ENCODE data around the gene FBXL14. TPM values are rescaled to one million over a fixed set of nuclear protein-coding genes. Genes with fewer than 3 reads are reported as not detected.

FBXL14 gene
- polyA plus RNA-seq, 3 donors: 6.2 to 9.8 (median 7.2) TPM

- no peaks in the 10 kb centered on the region for H3K79me2 ChIP-seq (ENCODE audit: insufficient read depth, low read length)
- no peak overlapping the region for H3K9ac ChIP-seq (ENCODE audit: insufficient read depth, low read length, poor library complexity, severe bottlenecking)
- no peaks in the 10 kb centered on the region for H3K4me1 ChIP-seq (ENCODE audit: control insufficient read depth in 1 of 2, insufficient read depth in 2 of 2, low read length in 2 of 2)
- Mint-ChIP-seq H3K9me3 (peaks cover 0 to 4% (median 0%) of the 10 kb centered on the region in 7 donors), H3K27me3 (ENCODE audit: low read depth in 3 of 3) (peaks cover 21 to 32% (median 26%) of the 10 kb centered on the region in 3 donors), H3K27ac (peak overlapping the region in 1 of 7 donors; percentile 2), H3K4me1 (peaks cover 19% of the 10 kb centered on the region), H3K4me3 (peak overlapping the region in 1 of 2 donors; percentile 58), H3K36me3 (peaks cover 5% of the 10 kb centered on the region in 2 donors)
- no peaks in the 10 kb centered on the region for H4K20me1 ChIP-seq (ENCODE audit: insufficient read depth, low read length)
- no peaks in the 10 kb centered on the region for H3K9me3 ChIP-seq (replicated peaks in 1 of 2; ENCODE audit: control insufficient read depth in 1 of 2, insufficient read depth in 1 of 2, low read length in 2 of 2)
- H2AFZ ChIP-seq (ENCODE audit: insufficient read depth, low read depth, low read length, poor library complexity, severe bottlenecking): no peak overlapping the region
- intact Hi-C loops (cut with micrococcal nuclease): loop anchor here in 1 of 2 donors (10.0 kb wide), 1 partner anchor 742 kb away; no protein-coding TSS in a partner anchor
- no peak for TF ChIP-seq CTCF (IDR thresholded peaks at IDR 0.05)
- no peak for DNase-seq
- H3K27me3 ChIP-seq (ENCODE audit: control insufficient read depth in 2 of 2, insufficient read depth in 2 of 2, low read length in 2 of 2): peaks cover 4 to 8% of the 10 kb centered on the region in 2 donors
- 67% methylated on average over 14 of the region's 21 CpGs for WGBS (ENCODE audit: insufficient coverage)
- H3K4me2 ChIP-seq (replicated peaks; ENCODE audit: extremely low read depth, low read length, poor library complexity, severe bottlenecking): no peak overlapping the region
- H3K4me3 ChIP-seq (replicated peaks in 1 of 3; ENCODE audit: low read depth in 2 of 3, low read length in 3 of 3): no peak overlapping the region
- no peak overlapping the region for H3K27ac ChIP-seq (ENCODE audit: low read depth in 1 of 2, low read length in 2 of 2)
- H3K36me3 ChIP-seq (replicated peaks in 1 of 2; ENCODE audit: control insufficient read depth in 1 of 2, insufficient read depth in 2 of 2, low read length in 2 of 2): no peaks in the 10 kb centered on the region
Measured at GRCh38 chr12:1576410-1577241, 17.8 kb downstream of the FBXL14 start.

DNA sequence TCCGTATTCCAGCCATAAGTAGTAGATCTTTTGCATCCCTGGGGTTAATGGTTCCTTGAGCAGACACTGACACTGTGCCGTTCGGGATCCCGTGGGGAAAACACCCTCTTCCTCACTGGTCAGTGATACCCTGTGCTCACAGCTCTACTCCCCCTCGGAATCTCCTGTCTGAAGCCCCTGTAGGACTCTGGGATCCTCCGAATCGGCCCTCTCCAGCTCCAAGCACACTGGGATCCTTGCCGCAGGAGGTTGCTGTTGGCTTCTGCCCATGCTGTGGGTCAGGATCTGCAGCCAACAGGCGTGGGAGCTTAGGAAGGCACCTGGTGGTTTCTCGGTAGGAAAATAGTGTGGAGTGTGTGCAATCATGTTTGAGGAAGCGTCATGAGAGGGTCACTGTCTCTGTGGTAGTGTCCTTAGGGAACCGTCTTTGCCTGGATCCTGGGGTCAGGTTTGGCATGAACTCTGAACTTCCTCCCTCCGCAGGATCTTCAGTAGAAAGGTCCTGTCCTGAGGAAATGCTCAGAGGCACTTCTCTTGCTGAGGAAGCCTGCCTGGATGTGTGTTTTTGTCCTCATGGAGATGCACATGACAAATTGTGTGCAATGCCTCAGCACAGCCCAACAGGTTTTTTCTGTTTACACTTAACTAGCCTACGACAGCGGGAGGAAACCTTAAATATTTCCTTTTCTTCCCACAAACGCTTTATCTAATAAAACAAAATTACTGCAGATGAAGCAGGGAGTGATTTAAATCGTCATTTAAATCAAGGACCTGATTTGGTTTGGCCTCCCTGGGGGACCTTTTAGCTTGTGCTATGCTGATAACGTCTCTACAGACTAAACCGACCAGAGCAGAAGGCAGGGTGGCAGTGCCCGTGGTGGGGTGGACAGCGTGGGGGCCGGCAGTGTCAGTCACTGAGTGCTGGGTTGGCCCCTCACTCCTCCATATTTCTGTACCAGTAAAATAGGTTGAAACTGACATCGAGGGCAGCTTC, 18.7 kb downstream of the FBXL14 start:
- Histone ChIP-seq H3K4me3 (replicated peaks in 1 of 3; ENCODE audit: low read depth in 2 of 3, low read length in 3 of 3) (no peak overlapping the region), H3K36me3 (replicated peaks in 1 of 2; ENCODE audit: control insufficient read depth in 1 of 2, insufficient read depth in 2 of 2, low read length in 2 of 2) (no peaks in the 10 kb centered on the region), H3K9me3 (replicated peaks in 1 of 2; ENCODE audit: control insufficient read depth in 1 of 2, insufficient read depth in 1 of 2, low read length in 2 of 2) (no peaks in the 10 kb centered on the region), H3K27ac (ENCODE audit: low read depth in 1 of 2, low read length in 2 of 2) (no peak overlapping the region), H4K20me1 (ENCODE audit: insufficient read depth, low read length) (no peaks in the 10 kb centered on the region), H3K4me1 (ENCODE audit: control insufficient read depth in 1 of 2, insufficient read depth in 2 of 2, low read length in 2 of 2) (no peaks in the 10 kb centered on the region), H3K27me3 (ENCODE audit: control insufficient read depth in 2 of 2, insufficient read depth in 2 of 2, low read length in 2 of 2) (peaks cover 4 to 8% of the 10 kb centered on the region in 2 donors), H3K4me2 (replicated peaks; ENCODE audit: extremely low read depth, low read length, poor library complexity, severe bottlenecking) (no peak overlapping the region), H2AFZ (ENCODE audit: insufficient read depth, low read depth, low read length, poor library complexity, severe bottlenecking) (no peak overlapping the region), H3K9ac (ENCODE audit: insufficient read depth, low read length, poor library complexity, severe bottlenecking) (no peak overlapping the region), H3K79me2 (ENCODE audit: insufficient read depth, low read length) (no peaks in the 10 kb centered on the region)
- Mint-ChIP-seq H3K27me3 (ENCODE audit: low read depth in 3 of 3) (peaks cover 21 to 32% (median 26%) of the 10 kb centered on the region in 3 donors), H3K4me3 (peak overlapping the region in 1 of 2 donors; percentile 58), H3K9me3 (peaks cover 0 to 4% (median 0%) of the 10 kb centered on the region in 7 donors), H3K36me3 (peaks cover 0 to 2% of the 10 kb centered on the region in 2 donors), H3K4me1 (peaks cover 16% of the 10 kb centered on the region), H3K27ac (peak overlapping the region in 1 of 7 donors; percentile 58)
- DNase-seq: no peak
- intact Hi-C loops (cut with micrococcal nuclease): loop anchor here in 1 of 2 donors (10.0 kb wide), 1 partner anchor 741 kb away; no protein-coding TSS in a partner anchor
- TF ChIP-seq CTCF (IDR thresholded peaks at IDR 0.05): no peak
- WGBS (ENCODE audit: insufficient coverage): 29% methylated on average over 6 of the region's 23 CpGs

All from CD14-positive monocyte (primary cell).